SK-N-SH treated with all-trans-retinoic acid at 6 μM for 48 hours (cell line): ENCODE measurements around the gene GALNT17.

Experiments used
- ATAC-seq: fragments of 200-7000 bp; cut with Tn5 transposase; 3 replicates; pipeline ENCODE4 v1.9.1; 2020; ENCODE audit warnings: mild to moderate bottlenecking, moderate library complexity
- ARNTL ChIP-seq: fragments of 450-650 bp; formaldehyde crosslinking; IDR thresholded peaks from 2 replicates; pipeline ENCODE4 v1.5.0; 2020; ENCODE audit warnings: low read depth, mild to moderate bottlenecking, moderate library complexity, borderline replicate concordance
- BACH2 ChIP-seq: fragments of 250-450 bp; sonication (Bioruptor Pico); IDR thresholded peaks from 2 replicates; pipeline ENCODE4 v1.9.0; 2021; ENCODE audit warnings: mild to moderate bottlenecking, borderline replicate concordance
- CSDC2 ChIP-seq: fragments of 250-450 bp; sonication (Bioruptor Pico); IDR thresholded peaks from 2 replicates; pipeline ENCODE4 v1.5.0; 2020; ENCODE audit warnings: mild to moderate bottlenecking, moderate library complexity
- ESRRG ChIP-seq: fragments of 250-450 bp; sonication (Bioruptor Pico); IDR thresholded peaks from 2 replicates; pipeline ENCODE4 v1.6.1; 2021; ENCODE audit warnings: mild to moderate bottlenecking
- GLIS3 ChIP-seq: fragments of 250-450 bp; sonication (Bioruptor Pico); IDR thresholded peaks from 2 replicates; pipeline ENCODE4 v1.5.0; 2020; ENCODE audit warnings: mild to moderate bottlenecking, moderate library complexity
- ISL1 ChIP-seq: fragments of 250-450 bp; sonication (Bioruptor Pico); IDR thresholded peaks from 2 replicates; pipeline ENCODE4 v2.1.2; 2022; ENCODE audit warnings: mild to moderate bottlenecking, moderate library complexity
- OSR1 ChIP-seq: fragments of 250-450 bp; sonication (Bioruptor Pico); IDR thresholded peaks from 2 replicates; pipeline ENCODE4 v1.8.0; 2022; ENCODE audit warnings: moderate library complexity, mild to moderate bottlenecking, inconsistent platforms
- PPARA ChIP-seq: fragments of 250-450 bp; sonication (Bioruptor Pico); IDR thresholded peaks from 2 replicates; pipeline ENCODE4 v1.5.0; 2020; ENCODE audit warnings: mild to moderate bottlenecking, borderline replicate concordance
- SNAI2 ChIP-seq: fragments of 250-450 bp; sonication (Bioruptor Pico); IDR thresholded peaks from 2 replicates; pipeline ENCODE4 v1.5.0; 2020; ENCODE audit warnings: mild to moderate bottlenecking, moderate library complexity
- TCF4 ChIP-seq: fragments of 250-450 bp; sonication (Bioruptor Pico); IDR thresholded peaks from 2 replicates; pipeline ENCODE4 v1.8.0; 2021; ENCODE audit warnings: mild to moderate bottlenecking, moderate library complexity, borderline replicate concordance
- TOX ChIP-seq: fragments of 250-450 bp; sonication (Bioruptor Pico); IDR thresholded peaks from 2 replicates; pipeline ENCODE4 v1.8.0; 2021; ENCODE audit warnings: mild to moderate bottlenecking, moderate library complexity, borderline replicate concordance
- ZC3H10 ChIP-seq: fragments of 250-450 bp; sonication (Bioruptor Pico); IDR thresholded peaks from 2 replicates; pipeline ENCODE4 v1.5.1; 2021; ENCODE audit warnings: mild to moderate bottlenecking, moderate library complexity
- ZFP3 ChIP-seq: fragments of 250-450 bp; sonication (Bioruptor Pico); IDR thresholded peaks from 2 replicates; pipeline ENCODE4 v1.5.0; 2020; ENCODE audit warnings: mild to moderate bottlenecking, moderate library complexity
- ZNF565 ChIP-seq: fragments of 450-650 bp; formaldehyde crosslinking; conservative IDR thresholded peaks from 2 replicates; pipeline ENCODE4 v1.5.0; 2020; ENCODE audit warnings: low read depth, mild to moderate bottlenecking, moderate library complexity
- ZNF70 ChIP-seq: fragments of 450-650 bp; formaldehyde crosslinking; IDR thresholded peaks from 2 replicates; pipeline ENCODE4 v1.5.0; 2020; ENCODE audit warnings: mild to moderate bottlenecking, moderate library complexity
- ZNF8 ChIP-seq: fragments of 450-650 bp; formaldehyde crosslinking; IDR thresholded peaks from 2 replicates; pipeline ENCODE4 v1.5.0; 2020; ENCODE audit warnings: mild to moderate bottlenecking, moderate library complexity
- TF ChIP-seq, protein P1 (sequence below): fragments of 250-450 bp; sonication (Bioruptor Pico); IDR thresholded peaks from 2 replicates; pipeline ENCODE4 v1.8.0; 2021; ENCODE audit warnings: low read depth, mild to moderate bottlenecking, moderate library complexity, borderline replicate concordance
- TF ChIP-seq, protein P2 (sequence below): fragments of 250-450 bp; sonication (Bioruptor Pico); IDR thresholded peaks from 2 replicates; pipeline ENCODE4 v1.8.0; 2020; ENCODE audit warnings: mild to moderate bottlenecking, moderate library complexity, borderline replicate concordance

The GALNT17 gene

DNA sequence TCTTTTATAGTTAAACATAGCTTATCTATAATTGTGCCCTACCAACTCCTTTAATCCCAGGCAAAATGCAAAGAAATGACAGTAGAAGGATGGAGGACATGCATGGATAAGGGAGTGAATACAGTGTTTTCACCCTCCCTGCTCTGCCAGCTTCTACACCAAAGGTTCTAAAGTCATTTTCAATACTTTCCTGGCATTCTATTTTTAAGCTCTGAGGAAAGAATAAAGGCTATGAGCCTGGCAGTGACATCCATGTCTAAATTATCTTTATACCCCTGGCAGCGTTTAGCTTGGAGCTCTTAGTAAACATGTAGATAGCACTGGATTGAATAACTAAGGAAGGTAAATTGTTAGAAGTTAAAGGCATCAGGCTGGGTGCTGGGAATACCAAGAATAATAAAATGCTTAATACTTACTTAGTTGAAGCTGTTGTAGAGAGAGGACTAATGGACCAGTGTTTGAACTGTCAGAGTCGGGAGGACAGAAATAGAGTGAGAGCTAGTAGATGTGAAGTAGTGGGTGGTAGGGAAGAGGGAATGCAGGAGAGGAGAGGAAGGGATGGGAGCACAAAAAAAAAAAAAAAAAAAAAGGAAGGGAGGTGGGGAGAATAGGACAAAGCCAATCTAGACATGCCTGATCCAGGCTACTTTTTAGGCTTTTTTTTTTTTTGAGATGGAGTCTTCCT, 518.9 kb downstream of the GALNT17 start:
- no peak for ATAC-seq
- TF ChIP-seq TCF4 (no peak), TOX (CRISPR knock-in tag) (no peak), CSDC2 (CRISPR knock-in tag) (no peak), BACH2 (CRISPR knock-in tag) (no peak), OSR1 (CRISPR knock-in tag) (no peak), ZC3H10 (CRISPR knock-in tag) (no peak), ZNF8 (CRISPR knock-in tag) (no peak), ESRRG (CRISPR knock-in tag) (no peak), SNAI2 (CRISPR knock-in tag) (no peak), ISL1 (no peak), ZNF70 (CRISPR knock-in tag) (no peak), ARNTL (CRISPR knock-in tag) (no peak)

DNA sequence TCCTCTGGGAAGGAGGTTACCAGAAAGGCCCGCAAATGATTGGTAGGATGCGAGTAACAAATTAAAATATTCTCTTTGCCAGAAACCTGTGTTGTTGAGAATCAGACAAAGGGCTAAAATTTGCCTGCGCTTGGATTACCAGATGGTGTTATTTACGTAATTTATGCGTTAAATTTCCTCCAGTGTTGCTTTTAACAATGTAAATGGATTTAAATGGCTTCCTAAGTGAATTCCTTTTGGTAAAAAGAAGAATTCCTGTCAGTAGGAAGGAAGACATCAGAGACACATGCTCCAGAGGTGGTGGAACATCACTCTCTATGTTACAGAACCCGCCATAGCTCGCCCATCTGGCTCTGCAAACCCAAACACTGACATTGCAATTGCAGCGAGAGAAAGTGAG, 520.6 kb downstream of the GALNT17 start:
- ATAC-seq, result no peak
- TF ChIP-seq BACH2 (CRISPR knock-in tag) (no peak), TOX (CRISPR knock-in tag) (no peak)
- TF ChIP-seq, protein P1, sequence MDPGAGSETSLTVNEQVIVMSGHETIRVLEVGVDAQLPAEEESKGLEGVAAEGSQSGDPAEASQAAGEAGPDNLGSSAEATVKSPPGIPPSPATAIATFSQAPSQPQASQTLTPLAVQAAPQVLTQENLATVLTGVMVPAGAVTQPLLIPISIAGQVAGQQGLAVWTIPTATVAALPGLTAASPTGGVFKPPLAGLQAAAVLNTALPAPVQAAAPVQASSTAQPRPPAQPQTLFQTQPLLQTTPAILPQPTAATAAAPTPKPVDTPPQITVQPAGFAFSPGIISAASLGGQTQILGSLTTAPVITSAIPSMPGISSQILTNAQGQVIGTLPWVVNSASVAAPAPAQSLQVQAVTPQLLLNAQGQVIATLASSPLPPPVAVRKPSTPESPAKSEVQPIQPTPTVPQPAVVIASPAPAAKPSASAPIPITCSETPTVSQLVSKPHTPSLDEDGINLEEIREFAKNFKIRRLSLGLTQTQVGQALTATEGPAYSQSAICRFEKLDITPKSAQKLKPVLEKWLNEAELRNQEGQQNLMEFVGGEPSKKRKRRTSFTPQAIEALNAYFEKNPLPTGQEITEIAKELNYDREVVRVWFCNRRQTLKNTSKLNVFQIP (CRISPR knock-in tag), result no peak

DNA sequence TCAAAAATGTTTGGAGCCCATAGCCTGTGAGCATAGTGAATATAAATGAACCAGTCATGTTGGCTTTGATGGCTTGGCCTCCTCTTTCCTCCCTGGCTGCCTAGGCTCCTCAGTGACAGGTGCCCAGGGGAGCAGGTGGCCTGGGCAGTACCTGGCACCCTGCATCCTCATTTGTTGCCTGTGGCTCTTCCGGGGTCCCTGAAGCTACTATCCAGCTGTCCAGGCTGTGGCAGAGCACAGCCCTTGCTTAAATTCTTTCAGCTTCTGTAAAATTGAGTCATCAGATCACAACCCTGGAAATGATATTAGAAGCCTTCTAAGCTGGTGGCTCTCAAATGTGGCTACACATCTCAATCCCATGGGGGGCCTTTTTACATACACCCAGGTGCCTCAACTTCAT, 525.4 kb downstream of the GALNT17 start:
- ATAC-seq, result no peak
- TF ChIP-seq, protein P1 (CRISPR knock-in tag), result no peak
- TF ChIP-seq GLIS3 (CRISPR knock-in tag), result no peak
- TF ChIP-seq, protein P2, sequence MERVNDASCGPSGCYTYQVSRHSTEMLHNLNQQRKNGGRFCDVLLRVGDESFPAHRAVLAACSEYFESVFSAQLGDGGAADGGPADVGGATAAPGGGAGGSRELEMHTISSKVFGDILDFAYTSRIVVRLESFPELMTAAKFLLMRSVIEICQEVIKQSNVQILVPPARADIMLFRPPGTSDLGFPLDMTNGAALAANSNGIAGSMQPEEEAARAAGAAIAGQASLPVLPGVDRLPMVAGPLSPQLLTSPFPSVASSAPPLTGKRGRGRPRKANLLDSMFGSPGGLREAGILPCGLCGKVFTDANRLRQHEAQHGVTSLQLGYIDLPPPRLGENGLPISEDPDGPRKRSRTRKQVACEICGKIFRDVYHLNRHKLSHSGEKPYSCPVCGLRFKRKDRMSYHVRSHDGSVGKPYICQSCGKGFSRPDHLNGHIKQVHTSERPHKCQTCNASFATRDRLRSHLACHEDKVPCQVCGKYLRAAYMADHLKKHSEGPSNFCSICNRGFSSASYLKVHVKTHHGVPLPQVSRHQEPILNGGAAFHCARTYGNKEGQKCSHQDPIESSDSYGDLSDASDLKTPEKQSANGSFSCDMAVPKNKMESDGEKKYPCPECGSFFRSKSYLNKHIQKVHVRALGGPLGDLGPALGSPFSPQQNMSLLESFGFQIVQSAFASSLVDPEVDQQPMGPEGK (CRISPR knock-in tag), result no peak
- TF ChIP-seq ESRRG (CRISPR knock-in tag), result no peak
- no peak for TF ChIP-seq ZC3H10 (CRISPR knock-in tag)
- TF ChIP-seq TOX (CRISPR knock-in tag), result no peak
- no peak for TF ChIP-seq ISL1
- no peak for TF ChIP-seq ZNF565 (CRISPR knock-in tag)

DNA sequence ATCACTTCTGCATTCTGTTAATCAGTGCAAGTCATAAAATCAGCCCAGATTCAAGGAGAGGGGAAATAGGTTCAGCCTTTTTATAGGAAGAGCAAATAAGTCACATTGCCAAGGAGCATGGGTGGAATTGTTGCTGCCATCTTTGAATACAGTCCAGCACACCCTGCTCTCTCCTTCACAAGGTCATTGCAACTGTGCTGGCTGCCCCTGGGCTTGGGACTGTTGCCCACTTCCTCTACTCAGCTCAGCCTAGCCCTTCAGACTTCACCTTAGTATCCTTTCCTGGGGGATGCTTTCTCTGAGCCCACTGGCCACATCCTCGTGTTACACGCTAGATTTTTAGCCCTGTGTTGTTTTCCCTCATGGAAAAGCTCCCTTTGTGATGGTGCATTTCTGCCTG, 527.7 kb downstream of the GALNT17 start:
- no peak for TF ChIP-seq PPARA (CRISPR knock-in tag)
- no peak for ATAC-seq

DNA sequence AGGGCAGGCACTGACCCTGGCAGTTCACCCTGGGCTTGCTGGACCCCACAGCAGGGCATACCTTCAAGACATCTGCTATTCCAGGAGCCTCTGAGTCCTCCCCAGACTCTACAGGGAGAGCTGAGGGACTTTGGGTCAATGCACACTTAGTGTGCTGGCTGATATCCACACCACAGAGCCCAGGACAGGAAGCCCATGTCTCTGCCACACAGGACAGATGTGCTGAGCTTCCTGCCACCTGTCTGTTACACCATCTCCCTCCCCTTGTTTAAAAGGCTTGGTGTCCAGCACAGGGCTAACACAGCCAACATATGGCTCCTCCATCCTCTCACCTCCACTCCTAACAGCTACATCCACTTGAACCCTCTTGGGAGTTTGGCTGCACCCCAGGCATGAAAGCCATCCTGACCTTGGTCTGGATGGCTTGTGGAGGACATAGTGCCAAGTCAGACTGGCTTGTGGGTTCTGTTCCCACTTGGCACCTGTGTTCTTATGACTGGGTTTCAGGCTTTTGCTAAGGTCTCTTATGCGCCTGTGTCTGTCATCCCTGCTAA, 529.8 kb downstream of the GALNT17 start:
- no peak for TF ChIP-seq TCF4
- TF ChIP-seq PPARA (CRISPR knock-in tag), result no peak
- no peak for TF ChIP-seq CSDC2 (CRISPR knock-in tag)
- no peak for TF ChIP-seq BACH2 (CRISPR knock-in tag)
- TF ChIP-seq, protein P1 (CRISPR knock-in tag), result no peak
- no peak for TF ChIP-seq ZFP3 (CRISPR knock-in tag)
- TF ChIP-seq ZNF8 (CRISPR knock-in tag), result no peak
- no peak for TF ChIP-seq ZNF70 (CRISPR knock-in tag)
- no peak for TF ChIP-seq ESRRG (CRISPR knock-in tag)
- no peak for ATAC-seq
